Thymus (tissue), 11 donors: ENCODE results near the gene CNMD. TPM values are rescaled to one million over a fixed set of nuclear protein-coding genes. Genes with fewer than 3 reads are reported as not detected.
"Not testable (repeated sequence)": the region's sequence is repeated elsewhere in the genome, so short reads cannot be mapped to it uniquely, and the experiment has no call there.

Source experiments
- DNase-seq, 9 donors: peaks; one replicate each; pipeline ENCODE4 v3.0.0-alpha.2; 2013; ENCODE audit warnings: low spot score in 9 of 9, low read depth in 6 of 9, missing footprints in 1 of 9
- H3K27ac ChIP-seq, 2 donors: one replicate each; pipeline ENCODE4 v1.5.1; 2013; ENCODE audit warnings: control low read depth in 1 of 2, low read depth in 1 of 2, low read length in 1 of 2, mild to moderate bottlenecking in 1 of 2, moderate library complexity in 1 of 2
- H3K27me3 ChIP-seq, 2 donors: one replicate each; pipeline ENCODE4 v1.5.1; 2013; ENCODE audit warnings: low read length in 1 of 2; ENCODE audit not compliant: control insufficient read depth in 2 of 2, insufficient read depth in 1 of 2
- H3K36me3 ChIP-seq, 2 donors: one replicate each; pipeline ENCODE4 v1.5.1; 2013; ENCODE audit warnings: low read length in 1 of 2, mild to moderate bottlenecking in 1 of 2, moderate library complexity in 1 of 2; ENCODE audit not compliant: control insufficient read depth in 2 of 2, insufficient read depth in 2 of 2
- H3K4me1 ChIP-seq, 2 donors: one replicate each; pipeline ENCODE4 v1.5.1; 2013; ENCODE audit warnings: low read length in 2 of 2; ENCODE audit not compliant: control insufficient read depth in 2 of 2, insufficient read depth in 2 of 2
- H3K4me3 ChIP-seq, 2 donors: one replicate each; pipeline ENCODE4 v1.5.1; 2013; ENCODE audit warnings: low read length in 2 of 2, control low read depth in 1 of 2, mild to moderate bottlenecking in 1 of 2
- H3K9me3 ChIP-seq, 2 donors: one replicate each; pipeline ENCODE4 v1.5.1; 2013; ENCODE audit warnings: low read length in 1 of 2, mild to moderate bottlenecking in 1 of 2; ENCODE audit not compliant: control insufficient read depth in 2 of 2, insufficient read depth in 1 of 2
- whole genome bisulfite sequencing: extraction: QIAGEN DNeasy Blood & Tissue Kit; methylation state at CpG from one replicate; pipeline ENCODE4 v1.1.7; 2013; 5-methylcytosine and 5-hydroxymethylcytosine counted together
- polyA plus RNA-seq: library from polyadenylated mRNA; stranded (reverse); fragments of 200-250 nt; gene quantifications from one replicate; pipeline ENCODE4 v1.2.3, GENCODE V29; 2013
- total RNA-seq: library from RNA; stranded (reverse); fragments of 120-200 nt; gene quantifications from one replicate; pipeline ENCODE4 v1.2.4, GENCODE V29; 2013
- donor health status: healthy.

The CNMD gene
- total and polyA plus RNA-seq, 2 donors, result 0.24 to 1.8 TPM

GRCh38 chr13:52737451-52737850 lies 2.2 kb downstream of the CNMD start:
- Histone ChIP-seq H3K27ac (no peak overlapping the region), H3K36me3 (no peaks in the 10 kb centered on the region), H3K4me1 (peaks cover 3 to 10% of the 10 kb centered on the region in 2 donors), H3K27me3 (peaks cover 18 to 40% of the 10 kb centered on the region in 2 donors), H3K4me3 (no peak overlapping the region), H3K9me3 (peaks cover 0 to 2% of the 10 kb centered on the region in 2 donors)
- no peak for DNase-seq

DNA sequence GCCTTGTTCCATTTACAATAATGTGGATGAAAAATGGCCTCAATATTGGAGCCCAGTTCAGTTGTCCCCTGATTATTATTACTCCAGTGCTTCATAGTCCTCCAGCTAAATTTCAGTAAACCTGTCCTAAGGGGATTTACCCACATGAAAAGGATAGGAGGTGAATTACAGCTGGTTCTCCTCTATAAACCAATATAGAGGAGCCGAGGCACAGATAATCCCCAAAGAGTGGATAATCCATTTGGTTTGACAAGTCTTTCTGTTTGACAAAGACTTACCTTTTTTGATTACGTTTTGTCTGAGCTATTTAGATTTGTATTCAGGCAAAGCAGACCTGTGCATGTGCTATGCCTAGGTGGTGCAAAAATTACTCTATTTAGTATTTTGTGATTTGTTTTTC lies 2.7 kb downstream of the CNMD start:
- Histone ChIP-seq H3K36me3 (no peaks in the 10 kb centered on the region), H3K27ac (no peak overlapping the region), H3K4me1 (peaks cover 3 to 10% of the 10 kb centered on the region in 2 donors), H3K4me3 (no peak overlapping the region), H3K27me3 (peaks cover 18 to 38% of the 10 kb centered on the region in 2 donors), H3K9me3 (peaks cover 0 to 2% of the 10 kb centered on the region in 2 donors)
- WGBS, result 99% methylated on average over 2 of the region's 2 CpGs
- DNase-seq, result no peak

DNA sequence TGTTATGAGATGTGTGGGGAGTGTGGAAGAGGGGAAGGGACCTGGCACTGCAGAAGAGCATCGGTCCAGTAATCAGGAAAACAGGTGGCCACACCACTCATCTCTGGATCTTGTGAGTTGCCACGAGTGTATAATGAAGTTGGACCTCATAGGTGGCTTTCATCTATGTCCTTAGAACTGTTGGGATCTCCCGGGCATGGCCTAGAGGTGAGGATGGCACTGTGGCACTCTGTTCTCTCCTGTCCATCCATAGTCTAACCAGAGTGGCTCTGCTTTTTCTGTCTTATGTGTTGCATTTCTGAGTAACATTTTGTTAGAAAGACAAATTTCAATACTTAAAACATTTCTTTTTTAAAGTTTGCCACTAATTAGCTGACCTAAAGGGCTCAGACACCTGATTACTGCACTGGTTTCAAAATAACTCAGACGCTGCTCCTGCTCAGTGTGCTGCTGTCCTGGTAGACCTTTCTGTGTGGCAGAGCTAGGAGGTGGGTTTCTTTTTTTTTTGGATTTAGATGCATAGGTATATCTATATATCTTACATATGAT lies 5.5 kb downstream of the CNMD start:
- 91% methylated on average over 4 of the region's 4 CpGs for WGBS
- no peak for DNase-seq

DNA sequence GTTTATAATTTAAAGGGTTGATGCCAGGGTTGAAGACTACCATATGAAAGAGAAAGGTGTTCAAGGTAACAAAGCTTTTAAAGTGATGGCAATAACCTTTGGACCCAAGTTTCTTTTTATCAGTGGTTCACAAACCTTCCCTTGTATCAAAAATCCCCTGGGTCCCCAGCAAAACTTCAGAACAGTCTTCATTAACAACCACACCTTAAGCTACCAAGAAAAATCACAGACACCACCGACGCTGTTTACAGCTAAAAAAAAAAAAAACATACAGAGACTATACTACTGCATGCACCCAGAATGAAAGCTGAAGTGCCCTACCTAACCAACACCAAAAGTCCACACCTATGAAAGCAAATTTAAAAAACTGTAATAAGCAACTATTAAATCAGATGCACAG lies 13.4 kb downstream of the CNMD start:
- Histone ChIP-seq H3K4me3 (no peak overlapping the region), H3K27me3 (no peaks in the 10 kb centered on the region), H3K9me3 (no peaks in the 10 kb centered on the region), H3K4me1 (no peaks in the 10 kb centered on the region), H3K27ac (no peak overlapping the region), H3K36me3 (no peaks in the 10 kb centered on the region)
- DNase-seq, result no peak
- WGBS, result 96% methylated on average over 2 of the region's 2 CpGs

More for the DNA sequence above, 5.5 kb downstream of the CNMD start:
- Histone ChIP-seq H3K36me3 (no peaks in the 10 kb centered on the region), H3K27me3 (peaks cover 8 to 12% of the 10 kb centered on the region in 2 donors), H3K4me3 (no peak overlapping the region), H3K4me1 (peaks cover 3% of the 10 kb centered on the region in 2 donors), H3K9me3 (no peaks in the 10 kb centered on the region), H3K27ac (no peak overlapping the region)

- no peaks in the 10 kb centered on the region for H3K36me3 ChIP-seq
- no peaks in the 10 kb centered on the region for H3K27me3 ChIP-seq
- no peak overlapping the region for H3K4me3 ChIP-seq
- H3K4me1 ChIP-seq, result no peaks in the 10 kb centered on the region
- no peaks in the 10 kb centered on the region for H3K9me3 ChIP-seq
- no peak for DNase-seq
- WGBS, result 98% methylated on average over 1 of the region's 1 CpG
- no peak overlapping the region for H3K27ac ChIP-seq
These were observed 14.3 kb downstream of the CNMD start for GRCh38 chr13:52725302-52725701.

DNA sequence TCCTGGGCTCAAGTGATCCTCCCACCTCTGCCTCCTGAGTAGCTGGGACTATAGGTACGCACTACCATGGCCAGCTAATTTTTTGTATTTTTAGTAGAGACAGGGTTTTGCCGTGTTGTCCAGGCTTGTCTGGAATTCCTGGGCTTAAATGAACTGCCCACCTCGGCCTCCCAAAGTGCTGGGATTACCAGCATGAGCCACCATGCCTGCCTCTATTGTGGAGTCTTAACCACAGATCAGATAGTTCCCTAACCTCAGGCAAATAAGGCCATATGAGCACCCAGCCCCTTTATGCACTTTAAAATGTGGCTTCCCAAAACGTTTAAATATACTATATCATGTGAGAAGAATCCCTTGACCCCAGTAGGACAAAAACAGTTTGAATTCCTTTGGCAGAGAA lies 16.4 kb downstream of the CNMD start:
- Histone ChIP-seq H3K4me1 (no peaks in the 10 kb centered on the region), H3K9me3 (no peaks in the 10 kb centered on the region)

GRCh38 chr13:52721356-52721755 lies 18.3 kb downstream of the CNMD start:
- H3K4me1 ChIP-seq, H3K27me3 ChIP-seq, H3K36me3 ChIP-seq, H3K9me3 ChIP-seq, H3K4me3 ChIP-seq, DNase-seq, H3K27ac ChIP-seq: not testable (repeated sequence)
- 97% methylated on average over 2 of the region's 2 CpGs for WGBS

More for the DNA sequence above, 16.4 kb downstream of the CNMD start:
- no peak overlapping the region for H3K27ac ChIP-seq
- H3K4me3 ChIP-seq, result no peak overlapping the region
- DNase-seq, result no peak
- H3K27me3 ChIP-seq, result no peaks in the 10 kb centered on the region
- no peaks in the 10 kb centered on the region for H3K36me3 ChIP-seq
- 91% methylated on average over 4 of the region's 4 CpGs for WGBS

- H3K27me3 ChIP-seq, H3K9me3 ChIP-seq, DNase-seq, H3K4me3 ChIP-seq, H3K36me3 ChIP-seq, H3K27ac ChIP-seq, H3K4me1 ChIP-seq: not testable (repeated sequence)
- WGBS, result 95% methylated on average over 7 of the region's 7 CpGs
These were observed 18.7 kb downstream of the CNMD start for GRCh38 chr13:52720904-52721303.

- WGBS, result 17% methylated on average over 3 of the region's 3 CpGs
- Histone ChIP-seq H3K27ac (no peak overlapping the region), H3K4me3 (no peak overlapping the region), H3K4me1 (no peaks in the 10 kb centered on the region), H3K27me3 (no peaks in the 10 kb centered on the region), H3K36me3 (no peaks in the 10 kb centered on the region), H3K9me3 (no peaks in the 10 kb centered on the region)
- no peak for DNase-seq
These were observed 25.7 kb downstream of the CNMD start for GRCh38 chr13:52713894-52714293.

DNA sequence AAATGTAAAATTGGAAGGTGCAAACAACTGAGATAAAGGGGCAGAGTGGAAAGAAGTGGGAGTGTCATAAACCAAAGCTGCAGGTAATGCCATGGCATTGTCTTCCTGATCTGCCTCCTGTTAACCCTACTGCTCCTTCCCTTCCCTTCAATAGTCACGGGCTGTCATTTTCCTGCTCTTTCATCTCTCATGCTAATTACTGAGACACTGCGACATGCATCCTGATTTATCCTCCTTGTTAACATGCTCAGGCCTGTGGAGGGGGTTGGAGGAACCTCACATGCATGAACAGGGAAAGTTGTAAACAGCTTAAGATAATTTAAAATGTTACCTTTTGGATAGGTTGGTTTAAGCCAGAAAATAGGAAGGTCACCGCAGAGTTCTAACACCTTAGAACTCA lies 27.2 kb downstream of the CNMD start:
- Histone ChIP-seq H3K4me1 (no peaks in the 10 kb centered on the region), H3K36me3 (no peaks in the 10 kb centered on the region)

More for the DNA sequence above, 27.2 kb downstream of the CNMD start:
- 92% methylated on average over 3 of the region's 3 CpGs for WGBS
- Histone ChIP-seq H3K27ac (no peak overlapping the region), H3K27me3 (no peaks in the 10 kb centered on the region), H3K4me3 (no peak overlapping the region), H3K9me3 (no peaks in the 10 kb centered on the region)
- DNase-seq, result no peak
